Stimulated activated CD8-positive, alpha-beta memory T cell treated with anti-CD3 and anti-CD28 coated beads, Interleukin-12 subunit alpha, Interleukin-12 subunit beta, amount 100 ng/mL, for 4 hours (primary cell): Measurements from ENCODE around the gene FZR1.
"Not testable (repeated sequence)": the region's sequence is repeated elsewhere in the genome, so short reads cannot be mapped to it uniquely, and the experiment has no call there.

Experiments used
- DNase-seq: peaks from one replicate; pipeline ENCODE4 v3.0.0-alpha.2; 2020; ENCODE audit warnings: low read depth

The FZR1 gene

DNA sequence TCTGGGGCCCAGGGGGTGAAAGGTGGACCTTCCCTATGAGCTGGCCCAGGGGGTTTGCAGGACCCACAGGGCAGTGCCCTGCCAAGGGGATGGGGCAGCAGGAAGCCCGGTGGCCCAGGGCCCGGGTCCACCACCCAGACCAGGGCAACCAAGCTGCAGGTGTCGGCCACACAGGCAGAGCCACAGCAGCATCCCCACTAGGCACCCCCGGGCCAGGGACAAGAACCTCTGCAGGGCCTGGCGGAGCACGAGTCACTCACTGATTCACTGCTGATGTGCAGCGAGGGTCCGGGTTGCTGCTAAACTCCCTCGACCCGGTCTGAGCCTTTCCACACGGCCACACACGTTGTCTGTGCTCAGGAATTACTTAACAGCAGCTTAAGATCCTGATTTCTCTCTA is 8.8 kb downstream of the FZR1 start:
- no peak for DNase-seq

DNA sequence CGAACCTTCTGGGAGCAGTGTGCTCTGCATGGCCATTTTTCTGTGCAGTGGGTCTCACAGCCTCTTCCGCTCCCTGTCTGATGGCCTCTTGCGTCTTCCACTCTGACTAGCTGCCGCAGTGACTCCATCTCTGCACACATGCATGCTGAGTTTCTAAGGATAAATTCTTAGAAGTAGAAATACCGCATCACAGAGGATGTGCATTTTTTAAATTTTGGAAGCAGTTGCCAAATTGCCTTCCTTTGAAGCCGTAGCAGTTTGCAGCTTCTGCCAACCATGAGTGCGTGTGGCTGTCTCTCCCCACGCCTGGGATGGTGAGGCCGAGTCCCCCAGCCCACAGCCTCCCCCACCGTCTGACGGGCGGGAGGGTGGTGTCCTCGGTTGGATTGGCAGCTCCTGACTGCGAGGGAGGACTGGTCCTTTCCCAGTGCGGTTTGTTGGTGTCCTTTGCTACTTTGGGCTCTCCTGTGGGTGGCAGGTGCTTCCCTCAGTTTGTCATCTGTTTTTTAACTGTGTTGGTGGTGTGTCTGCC is 9.8 kb downstream of the FZR1 start:
- no peak for DNase-seq

DNA sequence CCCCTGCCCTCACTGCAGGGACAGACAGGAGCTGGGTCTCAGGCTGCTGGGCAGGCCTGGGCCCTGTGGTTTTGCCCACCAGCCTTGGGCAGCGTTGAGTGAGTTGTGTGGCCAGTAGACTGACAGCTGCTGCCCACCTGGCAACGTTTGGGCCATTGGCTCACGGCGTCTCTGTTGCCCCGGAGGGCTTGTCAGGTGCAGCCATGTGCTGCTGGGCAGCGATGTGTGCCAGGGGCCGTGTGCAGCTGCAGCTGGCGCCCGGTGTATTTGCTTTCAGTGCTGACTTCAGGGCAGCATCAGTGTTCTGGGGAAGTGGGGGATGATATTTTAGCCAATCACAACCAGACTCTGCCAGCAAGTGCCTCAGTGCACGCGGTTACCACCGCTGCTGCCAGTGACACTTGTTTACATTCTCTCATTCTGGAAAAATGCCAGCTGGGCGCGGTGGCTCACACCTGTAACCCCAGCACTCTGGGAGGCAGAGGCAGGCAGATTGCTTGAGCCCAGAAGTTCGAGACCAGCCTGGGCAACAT is 10.6 kb downstream of the FZR1 start:
- DNase-seq = no peak

DNA sequence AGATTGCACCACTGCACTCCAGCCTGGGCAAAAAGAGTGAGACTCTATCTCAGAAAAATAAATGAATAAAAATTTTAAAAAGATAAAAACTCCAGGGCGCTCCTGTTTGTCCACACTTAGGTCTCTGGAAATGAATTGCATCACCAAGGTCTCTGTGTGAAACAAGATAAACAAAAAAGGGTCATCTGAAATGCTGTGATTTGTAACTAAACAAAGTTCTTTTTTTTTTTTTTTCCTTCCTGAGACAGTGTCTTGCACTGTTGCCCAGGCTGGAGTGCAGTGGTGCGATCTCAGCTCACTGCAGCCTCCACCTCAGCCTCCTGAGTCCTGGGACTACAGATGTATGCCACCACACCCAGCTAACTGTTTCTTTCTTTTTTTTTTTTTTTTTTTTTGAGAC is 11.5 kb downstream of the FZR1 start:
- no peak for DNase-seq

DNA sequence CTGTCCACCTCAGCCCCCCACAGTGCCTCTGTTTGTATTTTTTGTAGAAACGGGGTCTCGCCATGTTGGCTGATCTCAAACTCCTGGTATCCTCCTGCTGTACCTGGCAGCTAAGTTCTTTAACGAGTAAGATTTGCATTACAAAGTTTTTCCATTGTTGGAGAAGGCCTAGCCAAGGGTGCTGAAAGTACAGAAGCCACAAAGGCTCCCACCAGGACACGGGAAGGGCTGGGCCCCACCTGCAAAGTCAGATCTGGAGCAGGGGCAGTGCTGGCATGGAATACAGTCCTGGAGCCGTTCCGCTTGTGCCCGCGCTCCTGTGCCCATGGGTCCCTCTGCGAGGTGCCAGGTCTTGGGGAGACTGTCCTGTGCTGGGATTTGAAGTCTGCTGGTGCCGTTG is 12.1 kb downstream of the FZR1 start:
- no peak for DNase-seq

DNA sequence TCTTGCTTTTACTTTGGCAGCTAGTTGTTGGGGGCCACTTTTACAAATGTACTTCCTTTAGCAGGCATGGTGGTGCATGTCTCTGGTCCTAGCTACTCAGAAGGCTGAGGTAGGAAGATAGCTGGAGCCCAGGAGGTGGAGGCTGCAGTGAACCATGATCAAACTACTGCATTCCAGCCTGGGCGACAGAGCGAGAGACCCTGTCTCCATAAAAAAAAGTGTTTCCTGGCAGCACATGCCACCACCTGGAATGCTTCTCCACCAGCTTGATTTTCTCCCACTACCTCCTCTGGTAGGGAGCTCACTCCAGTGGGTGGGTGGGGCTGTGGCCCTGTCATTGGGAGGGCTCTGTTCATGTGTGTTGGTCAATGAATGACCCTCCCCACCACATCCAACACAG is 12.5 kb downstream of the FZR1 start:
- DNase-seq = no peak

DNA sequence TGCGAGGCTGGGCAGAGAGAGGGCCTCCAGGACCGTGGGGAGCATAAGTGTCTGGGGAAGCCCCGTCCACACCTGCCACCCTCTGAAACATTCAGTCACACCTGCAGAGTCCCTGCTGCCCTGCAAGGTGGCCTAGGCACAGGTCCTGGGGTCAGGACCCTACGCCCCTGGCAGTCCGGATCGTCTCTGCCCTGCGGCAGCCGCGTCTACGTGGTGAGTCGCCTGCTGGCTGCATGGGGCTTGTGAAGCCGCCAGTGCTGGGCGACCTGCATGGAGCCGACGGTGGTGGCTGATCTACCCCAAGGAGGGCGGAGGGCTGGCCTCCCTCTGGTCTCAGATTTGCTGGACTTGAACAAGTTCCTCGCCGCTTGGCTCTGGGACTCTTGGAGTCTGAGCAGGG is 13.0 kb downstream of the FZR1 start:
- no peak for DNase-seq

DNA sequence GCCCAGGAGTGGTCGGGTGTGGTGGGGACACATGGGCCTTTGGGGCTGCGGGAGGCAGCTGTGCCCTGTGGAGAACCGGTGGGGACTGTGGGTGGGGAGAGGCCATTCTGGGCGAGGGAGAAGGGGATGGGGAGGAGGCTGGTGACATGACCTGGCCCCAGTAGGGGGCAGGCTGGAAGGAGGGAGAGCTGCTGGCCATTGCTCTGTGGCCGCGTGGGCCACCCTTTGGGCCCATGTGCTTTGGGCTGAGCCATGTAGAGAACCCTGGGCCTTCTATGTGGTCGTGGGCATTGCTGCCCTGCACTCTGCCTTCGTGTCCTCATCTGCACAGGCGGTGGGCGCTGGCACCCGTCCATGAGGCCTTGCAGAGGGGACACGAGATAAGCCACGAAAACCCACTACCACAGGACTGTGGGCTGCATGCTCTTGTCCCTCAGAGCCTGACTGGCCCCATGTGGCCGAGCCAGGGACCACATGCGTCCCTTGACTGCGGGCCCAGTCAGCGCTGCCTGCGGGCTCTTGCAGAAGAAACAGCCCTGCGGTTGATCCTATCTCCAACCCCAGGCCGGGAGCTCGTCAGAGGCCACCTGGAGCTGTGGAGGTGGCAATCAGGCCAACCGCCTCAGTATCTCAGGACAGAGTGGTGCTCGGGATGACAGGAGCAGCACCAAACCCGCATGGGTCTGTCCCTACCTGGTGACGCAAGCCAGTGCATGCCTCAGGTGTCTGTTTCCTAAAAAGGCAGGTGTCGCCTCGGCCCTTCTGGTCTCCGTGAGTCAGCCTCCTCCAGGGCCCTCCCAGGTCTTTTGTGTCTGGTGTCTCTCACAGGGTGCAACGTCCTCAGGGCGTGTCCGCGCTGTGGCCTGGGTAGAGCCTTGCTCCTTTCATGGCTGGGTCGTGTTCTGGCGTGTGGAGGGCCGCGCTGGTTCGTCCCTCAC is 14.3 kb downstream of the FZR1 start:
- no peak for DNase-seq

DNA sequence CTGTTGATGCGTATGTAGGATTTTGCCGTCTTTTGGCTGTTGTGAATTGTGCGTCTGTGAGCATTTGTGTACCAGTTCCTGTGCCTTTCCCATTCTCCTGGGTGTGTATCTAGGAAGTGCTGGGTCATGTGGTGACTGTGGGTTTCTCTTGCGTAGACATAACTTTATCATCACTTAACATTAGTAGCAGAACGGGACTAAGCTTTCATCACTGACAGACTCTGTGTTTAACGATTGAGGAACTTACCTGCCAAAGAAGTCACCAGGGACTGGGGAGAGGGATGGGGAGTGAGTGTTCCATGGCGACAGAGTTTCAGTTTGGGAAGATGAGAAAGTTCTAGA is 15.0 kb downstream of the FZR1 start:
- no peak for DNase-seq

DNA sequence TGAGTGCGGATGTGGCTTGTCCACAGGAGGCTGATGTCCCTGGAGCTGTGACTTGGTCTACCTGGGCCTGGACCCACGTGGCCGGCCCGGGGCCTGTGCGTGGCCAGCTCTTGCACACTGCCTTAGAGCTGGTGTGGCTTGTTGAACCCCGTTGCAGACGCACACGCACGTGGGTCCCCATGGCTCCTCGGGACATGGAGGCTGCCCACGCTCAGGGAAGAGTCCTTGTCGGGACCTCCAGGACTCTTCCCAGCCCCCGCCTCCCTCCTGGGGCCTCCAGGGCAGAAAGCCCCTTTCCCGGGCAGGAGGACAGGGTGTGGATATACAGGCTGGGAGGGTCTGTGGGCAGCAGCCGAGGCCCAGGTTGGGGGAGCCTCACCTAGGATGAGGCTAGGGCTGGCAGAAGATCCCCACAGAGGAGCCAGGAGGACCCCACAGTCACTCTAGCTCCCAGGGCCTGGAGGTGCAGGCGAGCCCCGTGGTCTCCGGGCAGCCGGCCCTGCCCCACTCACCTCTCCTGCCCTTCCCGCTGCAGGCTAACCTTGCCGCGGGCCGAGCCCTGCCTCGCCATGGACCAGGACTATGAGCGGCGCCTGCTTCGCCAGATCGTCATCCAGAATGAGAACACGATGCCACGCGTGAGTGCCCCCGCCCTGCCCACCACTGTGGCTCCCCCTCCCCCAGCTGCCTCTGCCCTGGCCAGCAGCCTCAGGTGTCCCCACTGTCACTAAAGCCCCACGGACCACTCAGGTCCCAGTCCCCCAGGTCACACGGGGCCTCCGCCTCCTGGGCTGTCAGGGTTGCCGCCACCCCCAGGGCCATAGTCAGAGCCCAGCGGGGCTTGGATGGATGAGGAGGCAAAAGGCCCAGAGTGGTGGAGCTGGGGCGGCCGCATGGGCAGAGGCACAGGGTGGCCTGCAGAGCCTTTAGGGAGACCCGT is 16.6 kb downstream of the FZR1 start:
- no peak for DNase-seq

DNA sequence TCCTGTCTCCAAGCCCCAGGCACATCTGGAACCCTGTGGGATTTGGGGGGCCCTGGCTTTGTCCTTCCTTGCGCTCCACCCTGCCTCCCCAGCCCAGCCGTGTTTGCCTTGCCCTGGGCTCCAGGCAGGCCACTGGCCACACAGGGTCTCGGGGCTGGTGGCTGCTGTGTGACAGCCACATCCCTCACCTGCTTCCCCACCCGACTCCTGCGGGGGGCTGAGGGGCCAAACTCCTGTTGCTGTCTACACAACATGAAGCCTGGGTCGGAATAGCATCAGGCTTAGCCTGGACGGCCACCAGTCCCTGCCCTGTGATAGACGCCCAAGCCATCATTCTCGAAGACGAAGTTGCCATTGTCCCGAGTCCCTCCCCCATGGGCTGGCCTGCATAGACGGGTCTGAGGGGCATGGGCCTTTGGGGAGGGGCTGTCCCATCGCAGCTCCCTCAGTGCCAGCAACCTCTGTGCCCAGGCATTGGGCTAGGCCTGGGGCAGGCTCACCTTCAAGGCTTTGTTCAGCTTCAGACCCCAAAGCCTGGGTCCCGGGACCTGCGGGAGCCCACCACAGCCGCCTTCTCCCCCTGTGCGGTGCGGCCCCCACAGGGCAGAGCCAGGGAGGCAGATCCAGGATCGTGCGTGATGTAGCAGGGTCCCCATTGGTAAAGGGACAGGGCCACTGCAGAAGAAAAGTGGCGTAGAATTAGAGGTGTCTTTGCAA is 17.4 kb downstream of the FZR1 start:
- DNase-seq = no peak

DNA sequence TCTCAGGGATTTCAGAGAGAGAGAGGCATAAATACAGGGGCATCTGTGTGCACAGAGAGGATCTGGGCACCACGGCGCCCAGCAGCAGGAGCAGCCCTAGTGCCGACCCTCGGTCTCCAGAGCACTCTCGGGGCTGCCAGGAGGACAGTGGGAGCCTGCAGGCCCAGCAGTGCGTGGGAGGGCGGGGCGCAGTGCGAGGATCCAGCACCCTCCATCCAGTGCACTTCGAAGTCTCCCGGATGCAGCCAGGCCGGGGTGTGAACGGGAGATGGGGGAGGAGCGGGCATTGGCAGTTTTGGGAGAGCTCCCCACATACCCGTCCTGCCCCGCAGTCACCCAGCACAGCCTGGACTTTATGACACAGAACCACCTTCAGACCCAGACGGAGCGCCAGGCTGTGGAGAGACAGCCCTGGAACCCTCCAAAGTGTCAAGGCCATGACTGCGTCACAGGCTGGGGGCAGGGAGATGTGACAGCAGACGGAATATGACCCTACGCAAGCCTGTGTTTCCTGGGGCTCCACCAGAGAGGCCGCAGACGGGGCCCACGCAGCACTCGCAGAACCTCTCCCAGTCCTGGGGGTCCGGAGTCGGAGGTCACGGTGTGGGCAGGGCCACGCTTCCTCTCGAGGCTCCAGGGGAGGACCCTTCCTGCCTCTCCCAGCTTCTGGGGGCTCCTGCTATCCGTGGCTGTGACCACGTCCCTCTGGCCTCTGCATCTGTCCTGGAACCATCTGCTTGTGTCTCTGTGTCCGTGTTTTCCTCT is 18.1 kb downstream of the FZR1 start:
- no peak for DNase-seq

DNA sequence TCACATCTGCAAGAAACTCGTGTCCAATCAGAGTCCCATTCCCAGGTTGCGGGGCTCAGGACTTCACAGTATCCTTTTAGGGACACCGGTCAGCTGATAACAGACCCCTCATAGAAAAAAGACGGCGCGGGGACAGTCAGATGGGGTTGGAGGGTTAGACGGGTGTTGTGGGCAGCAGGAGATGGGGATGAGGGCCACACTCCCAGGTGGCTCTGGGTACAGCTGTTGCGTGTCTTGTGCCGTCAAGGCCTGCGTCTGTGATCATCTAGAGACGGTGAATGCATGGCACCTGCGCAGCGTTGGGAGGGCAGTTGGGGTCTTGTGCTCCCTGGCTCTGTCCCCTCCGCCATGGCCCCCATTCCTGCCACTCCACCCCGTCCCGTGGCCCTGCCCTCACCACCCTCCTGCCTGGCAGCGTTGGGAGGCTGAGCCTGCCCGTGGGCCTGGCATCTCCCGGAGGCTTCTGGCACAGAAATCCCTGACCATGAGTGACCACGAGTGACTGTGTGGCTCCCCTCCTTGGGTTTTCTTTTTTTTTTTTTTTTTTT is 18.9 kb downstream of the FZR1 start:
- no peak for DNase-seq

DNA sequence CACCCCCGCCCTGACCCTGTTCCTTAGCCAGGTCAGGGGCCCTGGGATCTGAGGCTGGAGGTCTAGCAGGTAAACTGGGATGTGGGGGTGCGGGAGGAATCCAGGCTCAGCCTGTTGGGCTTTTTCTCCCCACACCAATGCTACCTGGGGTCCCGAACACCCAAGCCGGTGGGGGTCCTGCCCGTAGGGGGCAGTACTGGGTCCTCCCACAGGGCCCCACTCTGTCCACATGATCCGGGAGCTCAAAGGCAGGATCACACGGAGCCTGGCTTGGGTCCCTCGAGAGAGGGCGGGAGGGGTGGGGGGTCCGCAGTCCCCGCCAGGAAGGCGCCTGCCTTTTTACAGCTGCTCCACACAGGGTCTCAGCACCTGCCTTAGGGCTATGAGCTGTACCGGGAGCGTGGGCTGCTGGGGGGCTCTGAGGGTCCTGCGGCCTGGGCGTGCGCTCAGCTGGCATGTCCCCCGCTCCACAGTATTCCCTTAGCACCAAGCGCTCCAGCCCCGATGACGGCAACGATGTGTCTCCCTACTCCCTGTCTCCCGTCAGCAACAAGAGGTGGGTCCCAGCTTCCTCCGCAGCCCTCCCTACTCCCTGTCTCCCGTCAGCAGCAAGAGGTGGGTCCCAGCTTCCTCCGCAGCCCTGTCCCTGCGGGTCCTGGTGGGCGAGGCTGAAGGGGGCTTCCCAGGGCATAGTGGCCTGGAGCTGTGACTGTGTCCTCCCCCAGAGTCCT is 20.6 kb downstream of the FZR1 start:
- DNase-seq = no peak

DNA sequence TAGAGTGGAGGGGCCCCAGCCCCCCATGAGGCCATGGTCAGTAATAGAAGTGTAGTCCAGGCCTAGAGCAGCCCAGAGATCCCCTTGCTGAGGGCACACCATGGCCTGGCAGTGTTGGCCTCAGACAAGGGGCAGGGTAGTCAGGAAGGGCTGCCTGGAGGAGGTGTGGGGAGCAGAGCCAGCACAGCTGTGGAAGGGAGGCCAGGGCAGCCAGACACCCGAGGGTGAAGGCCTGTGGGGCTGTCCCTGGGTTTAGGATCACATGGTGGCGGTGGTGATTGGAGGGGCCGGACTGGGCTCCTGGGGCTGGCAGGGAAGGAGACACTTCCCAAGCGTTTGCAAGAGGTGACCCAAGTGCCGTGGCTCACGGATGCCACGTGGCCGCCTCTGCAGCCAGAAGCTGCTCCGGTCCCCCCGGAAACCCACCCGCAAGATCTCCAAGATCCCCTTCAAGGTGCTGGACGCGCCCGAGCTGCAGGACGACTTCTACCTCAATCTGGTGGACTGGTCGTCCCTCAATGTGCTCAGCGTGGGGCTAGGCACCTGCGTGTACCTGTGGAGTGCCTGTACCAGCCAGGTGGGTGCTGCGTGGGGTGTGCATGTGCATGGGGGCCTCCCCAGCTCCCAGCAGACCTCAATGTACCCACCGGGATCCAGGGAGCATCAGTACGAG is 21.3 kb downstream of the FZR1 start:
- DNase-seq = no peak

DNA sequence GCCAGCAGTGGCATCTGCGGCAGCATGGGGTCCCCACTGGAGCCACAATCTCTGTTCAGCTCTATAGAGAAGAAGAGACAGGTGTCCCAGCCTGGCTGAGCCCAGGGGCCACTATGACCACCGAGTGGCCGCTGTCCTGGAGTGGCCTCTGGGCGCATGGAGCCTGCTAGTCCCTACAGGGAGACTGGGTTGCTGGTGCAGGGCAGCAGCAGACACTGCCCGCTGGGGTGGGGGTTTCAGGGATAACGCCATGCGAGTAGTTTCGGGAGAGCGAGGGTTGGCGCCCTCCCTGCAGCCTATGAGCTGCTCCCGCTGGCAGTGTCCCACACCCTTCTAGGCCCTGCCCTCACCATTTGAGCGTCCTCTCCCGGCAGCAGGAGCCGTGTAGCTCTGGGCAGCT is 22.0 kb downstream of the FZR1 start:
- DNase-seq = no peak

DNA sequence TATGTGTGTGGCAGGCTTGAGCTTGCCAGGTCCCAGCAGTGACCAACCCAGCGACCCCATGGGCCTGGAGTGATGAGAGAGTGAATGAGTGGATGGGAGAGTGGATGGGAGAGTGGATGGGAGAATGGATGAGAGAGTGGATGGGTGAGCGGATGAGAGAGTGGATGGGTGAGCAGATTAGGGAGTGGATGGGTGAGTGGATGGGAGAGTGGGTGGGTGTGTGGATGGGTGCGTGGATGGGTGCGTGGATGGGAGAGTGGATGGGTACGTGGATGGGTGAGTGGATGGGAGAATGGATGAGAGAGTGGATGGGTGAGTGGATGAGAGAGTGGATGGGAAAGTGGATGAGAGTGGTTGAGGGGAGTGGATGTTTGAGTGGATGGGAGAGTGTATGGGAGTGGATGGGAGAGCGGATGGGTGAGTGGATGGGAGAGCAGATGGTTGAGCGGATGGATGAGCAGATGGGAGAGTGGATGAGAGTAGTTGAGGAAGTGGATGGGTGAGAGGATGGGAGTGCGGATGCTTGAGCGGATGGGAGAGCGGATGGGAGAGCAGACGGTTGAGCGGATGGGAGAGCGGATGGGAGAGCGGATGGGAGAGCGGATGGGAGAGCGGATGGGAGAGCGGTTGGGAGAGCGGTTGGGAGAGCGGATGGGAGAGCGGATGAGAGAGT is 22.6 kb downstream of the FZR1 start:
- DNase-seq = no peak

DNA sequence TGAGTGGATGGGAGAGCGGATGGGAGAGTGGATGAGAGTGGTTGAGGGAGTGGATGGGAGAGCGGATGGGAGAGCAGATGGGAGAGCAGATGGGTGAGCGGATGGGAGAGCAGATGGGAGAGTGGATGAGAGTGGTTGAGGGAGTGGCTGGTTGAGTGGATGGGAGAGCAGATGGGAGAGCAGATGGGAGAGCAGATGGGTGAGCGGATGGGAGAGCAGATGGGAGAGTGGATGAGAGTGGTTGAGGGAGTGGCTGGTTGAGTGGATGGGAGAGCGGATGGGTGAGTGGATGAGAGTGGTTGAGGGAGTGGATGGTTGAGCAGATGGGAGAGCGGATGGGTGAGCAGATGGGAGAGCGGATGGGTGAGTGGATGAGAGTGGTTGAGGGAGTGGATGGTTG is 23.2 kb downstream of the FZR1 start:
- not testable (repeated sequence) for DNase-seq

DNA sequence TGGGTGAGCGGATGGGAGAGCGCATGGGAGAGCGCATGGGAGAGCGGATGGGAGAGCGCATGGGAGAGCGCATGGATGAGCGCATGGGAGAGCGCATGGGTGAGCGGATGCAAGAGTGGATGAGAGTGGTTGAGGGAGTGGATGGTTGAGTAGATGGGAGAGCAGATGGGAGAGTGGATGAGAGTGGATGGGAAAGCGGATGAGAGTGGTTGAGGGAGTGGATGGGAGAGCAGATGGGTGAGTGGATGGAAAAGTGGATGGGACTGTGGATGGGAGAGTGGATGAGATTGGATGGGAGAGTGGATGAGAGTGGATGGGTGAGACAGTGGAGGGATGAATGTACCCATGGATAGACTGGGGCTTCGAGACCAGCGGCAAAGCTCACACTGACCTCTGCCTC is 24.3 kb downstream of the FZR1 start:
- DNase-seq = no peak
